Peyer's patch (tissue), 4 donors: ENCODE results near the gene POLR2C.

ENCODE experiments used
- POLR2A ChIP-seq, 2 donors: fragments of 450-650 bp; IDR thresholded peaks; one replicate each; pipeline ENCODE4 v1.5.1; 2017; ENCODE audit warnings: antibody characterized with exemption in 2 of 2, mild to moderate bottlenecking in 2 of 2, moderate library complexity in 2 of 2
- TF ChIP-seq, protein P1 (sequence below), 6 experiments: fragments of 450-650 bp in 4 of 6; fragments of 200-600 bp in 2 of 6; sonication (generic) in 1 of 6; IDR thresholded peaks; one replicate each; pipeline ENCODE4 v1.5.1; 2017 to 2019; ENCODE audit warnings: antibody characterized with exemption in 6 of 6, mild to moderate bottlenecking in 3 of 6, moderate library complexity in 1 of 6

DNA sequence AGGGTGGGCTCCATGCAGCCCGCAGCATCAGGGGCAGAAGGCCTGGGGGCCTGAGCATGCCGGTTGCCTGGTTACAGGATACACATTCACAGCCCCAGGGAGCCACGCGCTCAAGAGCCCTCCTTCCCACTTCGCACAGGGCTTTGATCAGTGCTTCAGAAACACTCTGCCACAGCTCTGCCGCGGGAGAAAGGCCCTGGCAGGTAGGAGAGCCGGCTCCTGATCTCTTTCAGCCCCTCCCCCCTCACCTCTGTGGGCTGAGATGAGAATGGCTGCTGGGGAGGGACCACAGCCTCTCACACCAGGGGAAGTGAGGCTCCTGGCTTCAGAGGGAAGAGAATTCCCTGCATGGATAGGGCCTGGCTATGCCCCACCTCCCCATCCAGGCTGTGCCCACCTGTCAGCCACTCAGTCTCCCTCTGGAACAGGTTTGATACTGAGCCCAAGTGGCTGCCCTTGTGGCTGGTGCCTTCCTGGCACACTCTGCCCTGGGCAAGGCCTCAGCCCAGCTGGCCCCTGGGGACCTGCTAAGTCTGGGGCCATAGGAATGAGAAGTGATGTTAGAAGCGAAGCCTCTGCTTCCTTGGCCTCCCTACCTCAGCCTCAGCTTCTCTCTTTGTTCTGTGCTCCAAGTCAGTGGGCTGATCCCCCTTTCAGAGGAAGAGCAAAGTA lies 15.2 kb downstream of the POLR2C start:
- TF ChIP-seq, protein P1, sequence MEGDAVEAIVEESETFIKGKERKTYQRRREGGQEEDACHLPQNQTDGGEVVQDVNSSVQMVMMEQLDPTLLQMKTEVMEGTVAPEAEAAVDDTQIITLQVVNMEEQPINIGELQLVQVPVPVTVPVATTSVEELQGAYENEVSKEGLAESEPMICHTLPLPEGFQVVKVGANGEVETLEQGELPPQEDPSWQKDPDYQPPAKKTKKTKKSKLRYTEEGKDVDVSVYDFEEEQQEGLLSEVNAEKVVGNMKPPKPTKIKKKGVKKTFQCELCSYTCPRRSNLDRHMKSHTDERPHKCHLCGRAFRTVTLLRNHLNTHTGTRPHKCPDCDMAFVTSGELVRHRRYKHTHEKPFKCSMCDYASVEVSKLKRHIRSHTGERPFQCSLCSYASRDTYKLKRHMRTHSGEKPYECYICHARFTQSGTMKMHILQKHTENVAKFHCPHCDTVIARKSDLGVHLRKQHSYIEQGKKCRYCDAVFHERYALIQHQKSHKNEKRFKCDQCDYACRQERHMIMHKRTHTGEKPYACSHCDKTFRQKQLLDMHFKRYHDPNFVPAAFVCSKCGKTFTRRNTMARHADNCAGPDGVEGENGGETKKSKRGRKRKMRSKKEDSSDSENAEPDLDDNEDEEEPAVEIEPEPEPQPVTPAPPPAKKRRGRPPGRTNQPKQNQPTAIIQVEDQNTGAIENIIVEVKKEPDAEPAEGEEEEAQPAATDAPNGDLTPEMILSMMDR (IDR thresholded peaks at IDR 0.05) = no peak
- TF ChIP-seq POLR2A (IDR thresholded peaks at IDR 0.05) = no peak
